Keratinocyte (primary cell): ENCODE data around the gene DLGAP1.

ENCODE experiments used
- EZH2 ChIP-seq: IDR thresholded peaks from one replicate; pipeline ENCODE4 v1.6.1; 2012; ENCODE audit warnings: inconsistent platforms, mild to moderate bottlenecking, low read length, moderate library complexity
- TF ChIP-seq, protein P1 (sequence below), 3 experiments: IDR thresholded peaks in 1 of 3; conservative IDR thresholded peaks in 1 of 3; optimal IDR thresholded peaks in 1 of 3; 2 replicates in 2 of 3; 3 replicates in 1 of 3; pipeline versions ENCODE3 to v1.5.1; 2011; ENCODE audit warnings: low read length in 3 of 3, mild to moderate bottlenecking in 3 of 3, moderate library complexity in 2 of 3, control low read depth in 1 of 3, inconsistent platforms in 1 of 3; ENCODE audit not compliant: insufficient read depth in 2 of 3; ENCODE audit errors: extremely low read depth in 1 of 3

DNA sequence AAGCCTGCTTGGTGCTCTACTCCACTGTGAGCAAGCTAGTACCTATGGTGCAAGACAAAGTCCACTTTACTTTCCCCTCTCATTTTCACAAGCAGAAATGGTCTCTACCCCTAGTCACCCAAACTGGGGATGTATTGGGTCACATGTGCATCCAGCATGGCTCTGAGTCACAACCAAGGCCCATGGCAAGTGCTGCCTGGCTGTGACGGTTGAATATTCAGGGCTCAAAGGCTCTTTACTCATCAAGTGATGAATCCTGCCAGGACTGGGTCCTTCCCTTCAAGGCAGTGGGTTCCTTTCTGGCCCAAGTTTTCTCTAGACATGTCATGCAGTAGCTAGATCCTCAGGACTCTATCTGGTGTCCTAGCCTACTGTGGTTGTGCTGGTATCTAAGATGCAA is 311.5 kb downstream of the DLGAP1 start:
- TF ChIP-seq, protein P1, sequence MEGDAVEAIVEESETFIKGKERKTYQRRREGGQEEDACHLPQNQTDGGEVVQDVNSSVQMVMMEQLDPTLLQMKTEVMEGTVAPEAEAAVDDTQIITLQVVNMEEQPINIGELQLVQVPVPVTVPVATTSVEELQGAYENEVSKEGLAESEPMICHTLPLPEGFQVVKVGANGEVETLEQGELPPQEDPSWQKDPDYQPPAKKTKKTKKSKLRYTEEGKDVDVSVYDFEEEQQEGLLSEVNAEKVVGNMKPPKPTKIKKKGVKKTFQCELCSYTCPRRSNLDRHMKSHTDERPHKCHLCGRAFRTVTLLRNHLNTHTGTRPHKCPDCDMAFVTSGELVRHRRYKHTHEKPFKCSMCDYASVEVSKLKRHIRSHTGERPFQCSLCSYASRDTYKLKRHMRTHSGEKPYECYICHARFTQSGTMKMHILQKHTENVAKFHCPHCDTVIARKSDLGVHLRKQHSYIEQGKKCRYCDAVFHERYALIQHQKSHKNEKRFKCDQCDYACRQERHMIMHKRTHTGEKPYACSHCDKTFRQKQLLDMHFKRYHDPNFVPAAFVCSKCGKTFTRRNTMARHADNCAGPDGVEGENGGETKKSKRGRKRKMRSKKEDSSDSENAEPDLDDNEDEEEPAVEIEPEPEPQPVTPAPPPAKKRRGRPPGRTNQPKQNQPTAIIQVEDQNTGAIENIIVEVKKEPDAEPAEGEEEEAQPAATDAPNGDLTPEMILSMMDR (optimal IDR thresholded peaks at IDR 0.05 in 1 of 3, IDR thresholded peaks at IDR 0.05 in 1 of 3, conservative IDR thresholded peaks at IDR 0.05 in 1 of 3; ENCODE audit: extremely low read depth in 1 of 3, insufficient read depth in 2 of 3, low read length in 3 of 3), result no peak
- TF ChIP-seq EZH2, result no peak
